NCI-H2081 treated with DMSO at 0.1 percent for 48 hours (cell line): Measurements from ENCODE around the gene ARPC4.
"Not testable (repeated sequence)": the region's sequence is repeated elsewhere in the genome, so short reads cannot be mapped to it uniquely, and the experiment has no call there.

Experiments used
- DNase-seq: peaks from one replicate; lab custom pipeline; 2025; lab: John Stamatoyannopoulos, UW

ARPC4 gene

GRCh38 chr3:9825451-9826040 lies 32.7 kb downstream of the ARPC4 start:
- DNase-seq = no peak

- DNase-seq = no peak
Observed at GRCh38 chr3:9826815-9827573, 34.1 kb downstream of the ARPC4 start.

GRCh38 chr3:9828801-9829755 lies 36.2 kb downstream of the ARPC4 start:
- no peak for DNase-seq

- DNase-seq = no peak
Observed at GRCh38 chr3:9831253-9831652, 38.4 kb downstream of the ARPC4 start.

GRCh38 chr3:9833078-9833477 lies 40.2 kb downstream of the ARPC4 start:
- DNase-seq = no peak

GRCh38 chr3:9834520-9835380 lies 41.9 kb downstream of the ARPC4 start:
- no peak for DNase-seq

- no peak for DNase-seq
Observed at GRCh38 chr3:9837701-9838582, 45.1 kb downstream of the ARPC4 start.

- no peak for DNase-seq
Observed at GRCh38 chr3:9838856-9839255, 46.0 kb downstream of the ARPC4 start.

- no peak for DNase-seq
Observed at GRCh38 chr3:9841015-9841414, 48.1 kb downstream of the ARPC4 start.

- no peak for DNase-seq
Observed at GRCh38 chr3:9843715-9844438, 51.0 kb downstream of the ARPC4 start, which contains the start of gene RPUSD3. Gene RPUSD3 (minus strand): TSS chr3:9844008. CDS start chr3:9843990, 18 bp downstream.

- no peak for DNase-seq
Observed at GRCh38 chr3:9846231-9846630, 53.3 kb downstream of the ARPC4 start.

GRCh38 chr3:9846931-9847488 lies 54.1 kb downstream of the ARPC4 start:
- no peak for DNase-seq

- not testable (repeated sequence) for DNase-seq
Observed at GRCh38 chr3:9847870-9848269, 55.0 kb downstream of the ARPC4 start.

GRCh38 chr3:9848860-9849259 lies 56.0 kb downstream of the ARPC4 start:
- not testable (repeated sequence) for DNase-seq

- not testable (repeated sequence) for DNase-seq
Observed at GRCh38 chr3:9851383-9851782, 58.5 kb downstream of the ARPC4 start.

GRCh38 chr3:9851926-9852325 lies 59.0 kb downstream of the ARPC4 start:
- DNase-seq = not testable (repeated sequence)

- no peak for DNase-seq
Observed at GRCh38 chr3:9852528-9852927, 59.6 kb downstream of the ARPC4 start.

- DNase-seq = not testable (repeated sequence)
Observed at GRCh38 chr3:9854291-9854940, 61.5 kb downstream of the ARPC4 start.

GRCh38 chr3:9855594-9855993 lies 62.7 kb downstream of the ARPC4 start:
- DNase-seq = no peak
